NCI-H2171 (cell line): ENCODE data around the gene MRPS6.

Source experiments
- DNase-seq: peaks from one replicate; lab custom pipeline; 2025; lab: John Stamatoyannopoulos, UW

Gene MRPS6

GRCh38 chr21:34100337-34100736 is 27.0 kb downstream of the MRPS6 start:
- DNase-seq: no peak

GRCh38 chr21:34100790-34101189 is 27.4 kb downstream of the MRPS6 start:
- no peak for DNase-seq

GRCh38 chr21:34105947-34106541 is 32.7 kb downstream of the MRPS6 start:
- no peak for DNase-seq

- no peak for DNase-seq
Observed at GRCh38 chr21:34107606-34108005, 34.2 kb downstream of the MRPS6 start.

GRCh38 chr21:34109075-34109474 is 35.7 kb downstream of the MRPS6 start:
- DNase-seq: no peak

GRCh38 chr21:34110594-34111202 is 37.3 kb downstream of the MRPS6 start:
- no peak for DNase-seq

- DNase-seq: no peak
Observed at GRCh38 chr21:34112316-34113033, 39.1 kb downstream of the MRPS6 start.

GRCh38 chr21:34113842-34114241 is 40.5 kb downstream of the MRPS6 start:
- no peak for DNase-seq

GRCh38 chr21:34115160-34115559 is 41.8 kb downstream of the MRPS6 start:
- no peak for DNase-seq

- no peak for DNase-seq
Observed at GRCh38 chr21:34116569-34116968, 43.2 kb downstream of the MRPS6 start.

GRCh38 chr21:34120867-34121266 is 47.5 kb downstream of the MRPS6 start:
- DNase-seq: no peak

GRCh38 chr21:34122047-34122446 is 48.7 kb downstream of the MRPS6 start:
- no peak for DNase-seq

GRCh38 chr21:34123609-34124008 is 50.2 kb downstream of the MRPS6 start:
- DNase-seq: no peak

- DNase-seq: no peak
Observed at GRCh38 chr21:34126269-34126668, 52.9 kb downstream of the MRPS6 start.

- DNase-seq: no peak
Observed at GRCh38 chr21:34126691-34127090, 53.3 kb downstream of the MRPS6 start.

GRCh38 chr21:34128124-34128523 is 54.7 kb downstream of the MRPS6 start:
- DNase-seq: no peak

GRCh38 chr21:34128674-34129038 is 55.3 kb downstream of the MRPS6 start:
- DNase-seq: no peak

- DNase-seq: no peak
Observed at GRCh38 chr21:34129039-34129891, 55.9 kb downstream of the MRPS6 start.

- no peak for DNase-seq
Observed at GRCh38 chr21:34129901-34130715, 56.7 kb downstream of the MRPS6 start.

GRCh38 chr21:34130716-34130985 is 57.3 kb downstream of the MRPS6 start:
- DNase-seq: no peak

GRCh38 chr21:34131586-34131985 is 58.2 kb downstream of the MRPS6 start:
- DNase-seq: no peak

- DNase-seq: no peak
Observed at GRCh38 chr21:34132202-34132601, 58.8 kb downstream of the MRPS6 start.
